Measurements from ENCODE around the gene RNF39.

- peak; percentile 51; the same call in 1 of the 2 replicates for TF ChIP-seq CTCF (IDR thresholded peaks at IDR 0.05; ENCODE audit: low read length)
- TF ChIP-seq EZH2 (IDR thresholded peaks at IDR 0.05; ENCODE audit: borderline replicate concordance, low read length): no peak
These were observed 492 bp upstream of the RNF39 start for GRCh38 chr6:30075790-30076732.

All from OCI-LY1 (cell line).